ENCODE results near the gene CD53. TPM values are rescaled to one million over a fixed set of nuclear protein-coding genes. Genes with fewer than 3 reads are reported as not detected.
"Not testable (repeated sequence)": the region's sequence is repeated elsewhere in the genome, so short reads cannot be mapped to it uniquely, and the experiment has no call there.

Gene CD53
- total RNA-seq, 1 donor from 2014 or later, result not detected

- Mint-ChIP-seq H3K36me3 (ENCODE audit: low read depth) (no peaks in the 10 kb centered on the region), H3K27me3 (ENCODE audit: low read depth) (peaks cover 26% of the 10 kb centered on the region), H3K4me3 (no peak overlapping the region), H3K27ac (ENCODE audit: unreplicated experiment) (no peak overlapping the region), H3K4me1 (no peaks in the 10 kb centered on the region), H3K9me3 (peaks cover 2% of the 10 kb centered on the region)
- TF ChIP-seq CTCF (conservative IDR thresholded peaks at IDR 0.05), result no peak
- DNase-seq (ENCODE audit: low read depth, low spot score), result no peak
Measured at GRCh38 chr1:110918016-110918415, 45.1 kb downstream of the CD53 start.

- no peak for TF ChIP-seq CTCF (conservative IDR thresholded peaks at IDR 0.05)
- Mint-ChIP-seq H3K36me3 (ENCODE audit: low read depth) (no peaks in the 10 kb centered on the region), H3K9me3 (peaks cover 2% of the 10 kb centered on the region), H3K4me1 (no peaks in the 10 kb centered on the region), H3K27ac (ENCODE audit: unreplicated experiment) (no peak overlapping the region), H3K4me3 (no peak overlapping the region), H3K27me3 (ENCODE audit: low read depth) (peaks cover 27% of the 10 kb centered on the region)
- no peak for DNase-seq (ENCODE audit: low read depth, low spot score)
Measured at GRCh38 chr1:110921953-110922352, 49.0 kb downstream of the CD53 start.

- Mint-ChIP-seq H3K27me3 (ENCODE audit: low read depth) (peaks cover 15% of the 10 kb centered on the region), H3K27ac (ENCODE audit: unreplicated experiment) (no peak overlapping the region), H3K4me3 (no peak overlapping the region), H3K9me3 (peaks cover 4% of the 10 kb centered on the region), H3K4me1 (no peaks in the 10 kb centered on the region), H3K36me3 (ENCODE audit: low read depth) (no peaks in the 10 kb centered on the region)
- no peak for TF ChIP-seq CTCF (conservative IDR thresholded peaks at IDR 0.05)
- DNase-seq (ENCODE audit: low read depth, low spot score), result no peak
Measured at GRCh38 chr1:110927484-110928075, 54.6 kb downstream of the CD53 start.

- no peak overlapping the region for H3K4me3 Mint-ChIP-seq
- peaks cover 12% of the 10 kb centered on the region for H3K27me3 Mint-ChIP-seq (ENCODE audit: low read depth)
Measured at GRCh38 chr1:110928191-110928590, 55.2 kb downstream of the CD53 start.

GRCh38 chr1:110928904-110929303 lies 56.0 kb downstream of the CD53 start:
- no peaks in the 10 kb centered on the region for H3K4me1 Mint-ChIP-seq

More at GRCh38 chr1:110928191-110928590, 55.2 kb downstream of the CD53 start:
- Mint-ChIP-seq H3K9me3 (peaks cover 4% of the 10 kb centered on the region), H3K27ac (ENCODE audit: unreplicated experiment) (no peak overlapping the region), H3K4me1 (no peaks in the 10 kb centered on the region), H3K36me3 (ENCODE audit: low read depth) (no peaks in the 10 kb centered on the region)
- DNase-seq (ENCODE audit: low read depth, low spot score), result no peak
- TF ChIP-seq CTCF (conservative IDR thresholded peaks at IDR 0.05), result no peak

GRCh38 chr1:110931097-110931496 lies 58.1 kb downstream of the CD53 start:
- DNase-seq (ENCODE audit: low read depth, low spot score); H3K4me1 Mint-ChIP-seq; H3K36me3 Mint-ChIP-seq (ENCODE audit: low read depth); H3K27me3 Mint-ChIP-seq (ENCODE audit: low read depth); H3K9me3 Mint-ChIP-seq; H3K27ac Mint-ChIP-seq (ENCODE audit: unreplicated experiment); H3K4me3 Mint-ChIP-seq: not testable (repeated sequence)

More at GRCh38 chr1:110928904-110929303, 56.0 kb downstream of the CD53 start:
- Mint-ChIP-seq H3K27me3 (ENCODE audit: low read depth) (peaks cover 12% of the 10 kb centered on the region), H3K4me3 (no peak overlapping the region), H3K27ac (ENCODE audit: unreplicated experiment) (no peak overlapping the region), H3K36me3 (ENCODE audit: low read depth) (no peaks in the 10 kb centered on the region), H3K9me3 (peaks cover 4% of the 10 kb centered on the region)
- DNase-seq (ENCODE audit: low read depth, low spot score), result no peak
- TF ChIP-seq CTCF (conservative IDR thresholded peaks at IDR 0.05), result no peak

All from neural crest cell (in vitro differentiated cells).